HepG2 (cell line): ENCODE results near the gene CBX2. TPM values are rescaled to one million over a fixed set of nuclear protein-coding genes. Genes with fewer than 3 reads are reported as not detected.
A peak's percentile ranks its signal among the peaks of the same experiment; 100 is the strongest.

ENCODE experiments used
- ATRX ChIP-seq: sonication (generic); formaldehyde crosslinking; IDR thresholded peaks from 2 replicates; pipeline ENCODE4 v1.4.0; 2020; ENCODE audit warnings: missing genetic modification reagents, borderline replicate concordance
- EED ChIP-seq: sonication (generic); formaldehyde crosslinking; IDR thresholded peaks from 2 replicates; pipeline ENCODE4 v1.5.0; 2020; ENCODE audit warnings: mild to moderate bottlenecking, missing genetic modification reagents
- EZH2 ChIP-seq: conservative IDR thresholded peaks from 2 replicates; pipeline ENCODE4 v1.6.1; 2012; ENCODE audit warnings: mild to moderate bottlenecking, low read depth, low read length, moderate library complexity
- FLYWCH1 ChIP-seq: sonication (generic); formaldehyde crosslinking; IDR thresholded peaks from 2 replicates; pipeline ENCODE4 v1.8.1; 2023; ENCODE audit warnings: mild to moderate bottlenecking, missing genetic modification reagents
- ISX ChIP-seq: sonication (generic); formaldehyde crosslinking; conservative IDR thresholded peaks from 2 replicates; pipeline ENCODE4 v1.5.0; 2020; ENCODE audit warnings: missing genetic modification reagents
- JDP2 ChIP-seq: sonication (generic); formaldehyde crosslinking; IDR thresholded peaks from 2 replicates; pipeline ENCODE4 v1.8.1; 2022; ENCODE audit warnings: missing genetic modification reagents, borderline replicate concordance
- JUNB ChIP-seq: sonication (generic); formaldehyde crosslinking; IDR thresholded peaks from 2 replicates; pipeline ENCODE4 v1.8.0; 2022; ENCODE audit warnings: missing genetic modification reagents, mild to moderate bottlenecking, borderline replicate concordance
- MAFG ChIP-seq: sonication (generic); formaldehyde crosslinking; IDR thresholded peaks from 2 replicates; pipeline ENCODE4 v1.5.1; 2020; ENCODE audit warnings: mild to moderate bottlenecking, missing genetic modification reagents
- MTF1 ChIP-seq: sonication (generic); formaldehyde crosslinking; IDR thresholded peaks from 2 replicates; pipeline ENCODE4 v1.5.0; 2020; ENCODE audit warnings: missing genetic modification reagents
- NCOA2 ChIP-seq: sonication (generic); formaldehyde crosslinking; IDR thresholded peaks from 2 replicates; pipeline ENCODE4 v1.8.0; 2022; ENCODE audit warnings: inconsistent platforms
- NR2F2 ChIP-seq: IDR thresholded peaks from 2 replicates; pipeline ENCODE4 v1.6.1; 2012; ENCODE audit warnings: low read depth, inconsistent platforms, borderline replicate concordance
- PCBP1 ChIP-seq: fragments of 200-400 bp; formaldehyde crosslinking; IDR thresholded peaks from 2 replicates; pipeline ENCODE4 v1.6.1; 2017; ENCODE audit warnings: mild to moderate bottlenecking, low read depth, low read length, borderline replicate concordance
- PHF21A ChIP-seq: sonication (generic); formaldehyde crosslinking; IDR thresholded peaks from 2 replicates; pipeline ENCODE4 v1.5.0; 2020; ENCODE audit warnings: mild to moderate bottlenecking, missing genetic modification reagents
- PITX1 ChIP-seq: sonication (generic); formaldehyde crosslinking; IDR thresholded peaks from 2 replicates; pipeline ENCODE4 v1.5.1; 2020; ENCODE audit warnings: mild to moderate bottlenecking, missing genetic modification reagents
- POLR2A ChIP-seq, 2 experiments: IDR thresholded peaks; 2 replicates each; pipeline ENCODE4 v1.6.1; 2011; ENCODE audit warnings: low read depth in 2 of 2, low read length in 2 of 2, mild to moderate bottlenecking in 1 of 2, moderate library complexity in 1 of 2; ENCODE audit not compliant: insufficient read depth in 1 of 2
- SMYD3 ChIP-seq: sonication (generic); formaldehyde crosslinking; IDR thresholded peaks from 2 replicates; pipeline ENCODE4 v1.8.1; 2023; ENCODE audit warnings: mild to moderate bottlenecking, missing genetic modification reagents
- ZBTB42 ChIP-seq: sonication (generic); formaldehyde crosslinking; IDR thresholded peaks from 2 replicates; pipeline ENCODE4 v1.5.0; 2020; ENCODE audit warnings: mild to moderate bottlenecking, missing genetic modification reagents
- ZNF136 ChIP-seq: sonication (generic); formaldehyde crosslinking; IDR thresholded peaks from 2 replicates; pipeline ENCODE4 v1.8.1; 2022; ENCODE audit warnings: low read depth, mild to moderate bottlenecking, moderate library complexity, missing genetic modification reagents
- ZNF160 ChIP-seq: sonication (generic); formaldehyde crosslinking; IDR thresholded peaks from 2 replicates; pipeline ENCODE4 v1.8.0; 2022; ENCODE audit warnings: mild to moderate bottlenecking, inconsistent platforms, missing genetic modification reagents
- ZNF180 ChIP-seq: sonication (generic); formaldehyde crosslinking; IDR thresholded peaks from 2 replicates; pipeline ENCODE4 v1.4.0; 2020; ENCODE audit warnings: low read depth, missing genetic modification reagents, borderline replicate concordance
- ZNF224 ChIP-seq: sonication (generic); formaldehyde crosslinking; IDR thresholded peaks from 2 replicates; pipeline ENCODE4 v1.5.0; 2020; ENCODE audit warnings: mild to moderate bottlenecking, missing genetic modification reagents
- ZNF253 ChIP-seq: sonication (generic); formaldehyde crosslinking; IDR thresholded peaks from 2 replicates; pipeline ENCODE4 v1.8.0; 2022; ENCODE audit warnings: mild to moderate bottlenecking, missing genetic modification reagents, borderline replicate concordance
- ZNF263 ChIP-seq: sonication (generic); formaldehyde crosslinking; IDR thresholded peaks from 2 replicates; pipeline ENCODE4 v1.4.0; 2020; ENCODE audit warnings: missing genetic modification reagents
- ZNF691 ChIP-seq: sonication (generic); formaldehyde crosslinking; IDR thresholded peaks from 2 replicates; pipeline ENCODE4 v1.4.0; 2020; ENCODE audit warnings: missing genetic modification reagents, low read depth, mild to moderate bottlenecking, borderline replicate concordance
- ZNF768 ChIP-seq: sonication (generic); formaldehyde crosslinking; IDR thresholded peaks from 2 replicates; pipeline ENCODE4 v1.4.0; 2020; ENCODE audit warnings: missing genetic modification reagents
- ZNF788 ChIP-seq: sonication (generic); formaldehyde crosslinking; IDR thresholded peaks from 2 replicates; pipeline ENCODE4 v1.5.0; 2020; ENCODE audit warnings: mild to moderate bottlenecking, missing genetic modification reagents, borderline replicate concordance
- polyA plus RNA-seq, 8 experiments: library from polyadenylated mRNA; depleted of rRNA in 3 of 8; stranded (reverse) in 7 of 8; unstranded in 1 of 8; fragments of >200 nt; fragmentation: Illumina TruSeq in 4 of 8; extraction: Trizol in 4 of 8; gene quantifications; 2 replicates each; pipeline versions ENCODE4 v1.2.1 to v1.2.3, GENCODE V29; 2011 to 2016; ENCODE audit warnings: low read depth in 4 of 8, missing spikeins in 1 of 8, mixed read lengths in 1 of 8; ENCODE audit not compliant: insufficient read depth in 1 of 8
- total RNA-seq, 5 experiments: library from RNA; depleted of rRNA; stranded (reverse); fragments of >200 nt; fragmentation: Illumina TruSeq; extraction: Trizol; gene quantifications; 2 replicates each; pipeline ENCODE4 v1.2.3, GENCODE V29; 2016; ENCODE audit warnings: low read depth in 1 of 5
- TF ChIP-seq, protein P1 (sequence below): sonication (generic); formaldehyde crosslinking; conservative IDR thresholded peaks from 2 replicates; pipeline ENCODE4 v1.8.0; 2022; ENCODE audit warnings: mild to moderate bottlenecking, moderate library complexity, missing genetic modification reagents
- TF ChIP-seq, protein P2 (sequence below): sonication (generic); formaldehyde crosslinking; IDR thresholded peaks from 2 replicates; pipeline ENCODE4 v1.8.0; 2022; ENCODE audit warnings: missing genetic modification reagents, mild to moderate bottlenecking, borderline replicate concordance

The CBX2 gene
- total and polyA plus RNA-seq, 2 of the 13 experiments (the other 11 are each of a cell fraction or from before 2014, with no cell fraction given): 14.5 to 31.1 TPM

DNA sequence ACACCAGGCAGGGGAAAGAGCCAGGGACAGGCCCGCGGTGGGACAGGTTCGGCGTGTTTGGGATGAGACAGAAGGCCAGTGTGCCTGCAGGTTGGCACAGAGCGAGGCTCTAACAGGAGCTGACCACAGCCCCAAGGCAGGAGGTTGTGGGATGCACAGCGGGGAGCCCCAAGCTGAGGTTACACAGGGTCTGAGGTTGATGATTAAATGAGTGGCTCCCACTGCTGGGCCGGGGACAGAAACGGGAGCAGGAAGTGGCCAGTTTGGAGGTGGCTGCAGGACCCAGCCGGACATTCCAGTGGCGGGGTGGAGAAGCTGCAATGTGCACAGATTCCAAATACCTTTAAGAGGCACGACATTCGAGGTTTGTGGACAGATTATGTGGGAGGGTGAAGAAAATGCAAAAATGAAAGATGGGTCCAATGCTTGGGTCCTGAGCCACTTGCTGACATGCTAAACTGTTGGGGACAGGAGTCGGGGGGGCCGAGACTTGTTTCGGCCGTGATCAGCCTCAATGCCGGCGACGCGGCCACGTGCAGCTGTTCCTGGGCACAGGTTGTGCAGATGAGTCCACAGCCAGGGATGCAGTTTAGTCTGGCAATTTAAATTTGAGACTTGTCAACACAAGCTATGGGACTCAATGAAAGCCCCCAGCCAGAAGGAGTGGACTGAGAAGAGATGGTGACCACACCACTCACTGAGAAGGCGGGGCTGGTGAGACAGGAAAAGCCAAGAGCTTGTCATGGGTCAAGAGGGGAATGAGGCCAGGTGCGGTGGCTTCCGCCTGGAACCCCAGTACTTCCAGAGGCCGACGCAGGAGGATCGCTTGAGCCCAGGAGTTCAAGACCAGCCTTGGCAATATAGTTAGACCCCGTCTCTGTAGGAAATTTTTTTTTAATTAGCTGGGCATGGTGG lies 38.5 kb upstream of the CBX2 start (continued):
- TF ChIP-seq, protein P1, sequence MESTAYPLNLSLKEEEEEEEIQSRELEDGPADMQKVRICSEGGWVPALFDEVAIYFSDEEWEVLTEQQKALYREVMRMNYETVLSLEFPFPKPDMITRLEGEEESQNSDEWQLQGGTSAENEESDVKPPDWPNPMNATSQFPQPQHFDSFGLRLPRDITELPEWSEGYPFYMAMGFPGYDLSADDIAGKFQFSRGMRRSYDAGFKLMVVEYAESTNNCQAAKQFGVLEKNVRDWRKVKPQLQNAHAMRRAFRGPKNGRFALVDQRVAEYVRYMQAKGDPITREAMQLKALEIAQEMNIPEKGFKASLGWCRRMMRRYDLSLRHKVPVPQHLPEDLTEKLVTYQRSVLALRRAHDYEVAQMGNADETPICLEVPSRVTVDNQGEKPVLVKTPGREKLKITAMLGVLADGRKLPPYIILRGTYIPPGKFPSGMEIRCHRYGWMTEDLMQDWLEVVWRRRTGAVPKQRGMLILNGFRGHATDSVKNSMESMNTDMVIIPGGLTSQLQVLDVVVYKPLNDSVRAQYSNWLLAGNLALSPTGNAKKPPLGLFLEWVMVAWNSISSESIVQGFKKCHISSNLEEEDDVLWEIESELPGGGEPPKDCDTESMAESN (CRISPR knock-in tag): peak; percentile 57; the same call in 1 of the 2 replicates
- TF ChIP-seq ISX (CRISPR knock-in tag): no peak
- no peak for TF ChIP-seq ZBTB42
- no peak for TF ChIP-seq MTF1 (CRISPR knock-in tag)
- TF ChIP-seq MAFG (CRISPR knock-in tag): no peak
- TF ChIP-seq ZNF768 (CRISPR knock-in tag): peak; percentile 79; the same call in 1 of the 2 replicates
- TF ChIP-seq ZNF224 (CRISPR knock-in tag): peak; percentile 84; the same call in 1 of the 2 replicates
- 0 out of 2 replicates have a peak, but pooled peaks have one; percentile 55 for TF ChIP-seq ZNF160 (CRISPR knock-in tag)
- no peak for TF ChIP-seq NCOA2 (CRISPR knock-in tag)
- 0 out of 2 replicates have a peak, but pooled peaks have one; percentile 40 for TF ChIP-seq PITX1 (CRISPR knock-in tag)
- TF ChIP-seq ZNF691: no peak
- TF ChIP-seq FLYWCH1 (CRISPR knock-in tag): 0 out of 2 replicates have a peak, but pooled peaks have one; percentile 29
- TF ChIP-seq ZNF263 (CRISPR knock-in tag): no peak
- no peak for TF ChIP-seq SMYD3
- TF ChIP-seq JDP2 (CRISPR knock-in tag): no peak
- TF ChIP-seq EED (CRISPR knock-in tag): no peak
- TF ChIP-seq PCBP1: no peak
- no peak for TF ChIP-seq ZNF180
- no peak for TF ChIP-seq JUNB (CRISPR knock-in tag)
- TF ChIP-seq PHF21A (CRISPR knock-in tag): peak; percentile 92
- TF ChIP-seq EZH2: no peak
- TF ChIP-seq ZNF788 (CRISPR knock-in tag): peak; percentile 24; the same call in 1 of the 2 replicates
- TF ChIP-seq NR2F2: no peak
- peak in 1 of 2 experiments; percentile 24; a peak in 2 of 4 replicates for TF ChIP-seq POLR2A (IDR thresholded peaks at IDR 0.05; ENCODE audit: insufficient read depth in 1 of 2, low read depth in 2 of 2, low read length in 2 of 2)
- TF ChIP-seq, protein P2, sequence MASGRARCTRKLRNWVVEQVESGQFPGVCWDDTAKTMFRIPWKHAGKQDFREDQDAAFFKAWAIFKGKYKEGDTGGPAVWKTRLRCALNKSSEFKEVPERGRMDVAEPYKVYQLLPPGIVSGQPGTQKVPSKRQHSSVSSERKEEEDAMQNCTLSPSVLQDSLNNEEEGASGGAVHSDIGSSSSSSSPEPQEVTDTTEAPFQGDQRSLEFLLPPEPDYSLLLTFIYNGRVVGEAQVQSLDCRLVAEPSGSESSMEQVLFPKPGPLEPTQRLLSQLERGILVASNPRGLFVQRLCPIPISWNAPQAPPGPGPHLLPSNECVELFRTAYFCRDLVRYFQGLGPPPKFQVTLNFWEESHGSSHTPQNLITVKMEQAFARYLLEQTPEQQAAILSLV (CRISPR knock-in tag): 0 out of 2 replicates have a peak, but pooled peaks have one; percentile 53
- no peak for TF ChIP-seq ZNF136
- no peak for TF ChIP-seq ATRX
- TF ChIP-seq ZNF253 (CRISPR knock-in tag): no peak
